WTC11 (cell line): ENCODE results near the gene SLIT3.

Experiments
- CTCF ChIP-seq: fragments of 200-600 bp; IDR thresholded peaks from 2 replicates; pipeline ENCODE4 v1.8.0; 2022; ENCODE audit warnings: antibody characterized with exemption
- FOXJ3 ChIP-seq: sonication (generic); formaldehyde crosslinking; IDR thresholded peaks from 2 replicates; pipeline ENCODE4 v1.9.0; 2021; ENCODE audit warnings: missing genetic modification reagents, mild to moderate bottlenecking, borderline replicate concordance
- IRF2 ChIP-seq: sonication (generic); formaldehyde crosslinking; IDR thresholded peaks from 2 replicates; pipeline ENCODE4 v1.8.0; 2022; ENCODE audit warnings: low read depth, missing genetic modification reagents, borderline replicate concordance

GRCh38 chr5:169244812-169245211 lies 56.1 kb downstream of the SLIT3 start:
- TF ChIP-seq CTCF = no peak
- TF ChIP-seq IRF2 (CRISPR knock-in tag) = no peak
- TF ChIP-seq FOXJ3 (CRISPR knock-in tag) = no peak
